Measurements from ENCODE around the gene NLE1.
A peak's percentile ranks its signal among the peaks of the same experiment; 100 is the strongest.

Gene NLE1

DNA sequence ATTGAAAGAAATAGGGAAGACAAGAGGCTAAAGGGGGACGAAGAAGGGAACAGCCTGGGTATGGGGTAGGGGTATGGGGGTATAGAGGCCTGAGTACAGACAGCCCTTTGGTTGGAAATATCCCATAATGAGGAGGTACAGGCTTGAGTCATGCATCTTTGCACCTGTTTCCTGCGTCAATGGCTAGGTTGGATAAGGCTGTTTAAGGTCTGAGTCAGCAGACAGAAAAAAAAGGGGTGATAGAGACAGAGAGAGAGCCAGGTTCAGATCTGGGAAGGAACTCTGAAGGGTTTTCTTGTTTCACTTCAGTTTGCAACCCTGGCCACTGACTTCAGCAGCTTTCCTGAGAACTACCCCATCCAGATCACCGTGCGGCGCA is 12.1 kb downstream of the NLE1 start:
- DNase-seq (ENCODE audit: low read depth) = no peak
- TF ChIP-seq, protein P1, sequence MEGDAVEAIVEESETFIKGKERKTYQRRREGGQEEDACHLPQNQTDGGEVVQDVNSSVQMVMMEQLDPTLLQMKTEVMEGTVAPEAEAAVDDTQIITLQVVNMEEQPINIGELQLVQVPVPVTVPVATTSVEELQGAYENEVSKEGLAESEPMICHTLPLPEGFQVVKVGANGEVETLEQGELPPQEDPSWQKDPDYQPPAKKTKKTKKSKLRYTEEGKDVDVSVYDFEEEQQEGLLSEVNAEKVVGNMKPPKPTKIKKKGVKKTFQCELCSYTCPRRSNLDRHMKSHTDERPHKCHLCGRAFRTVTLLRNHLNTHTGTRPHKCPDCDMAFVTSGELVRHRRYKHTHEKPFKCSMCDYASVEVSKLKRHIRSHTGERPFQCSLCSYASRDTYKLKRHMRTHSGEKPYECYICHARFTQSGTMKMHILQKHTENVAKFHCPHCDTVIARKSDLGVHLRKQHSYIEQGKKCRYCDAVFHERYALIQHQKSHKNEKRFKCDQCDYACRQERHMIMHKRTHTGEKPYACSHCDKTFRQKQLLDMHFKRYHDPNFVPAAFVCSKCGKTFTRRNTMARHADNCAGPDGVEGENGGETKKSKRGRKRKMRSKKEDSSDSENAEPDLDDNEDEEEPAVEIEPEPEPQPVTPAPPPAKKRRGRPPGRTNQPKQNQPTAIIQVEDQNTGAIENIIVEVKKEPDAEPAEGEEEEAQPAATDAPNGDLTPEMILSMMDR (IDR thresholded peaks at IDR 0.05; ENCODE audit: control insufficient read depth, extremely low read depth, insufficient read depth) = no peak

DNA sequence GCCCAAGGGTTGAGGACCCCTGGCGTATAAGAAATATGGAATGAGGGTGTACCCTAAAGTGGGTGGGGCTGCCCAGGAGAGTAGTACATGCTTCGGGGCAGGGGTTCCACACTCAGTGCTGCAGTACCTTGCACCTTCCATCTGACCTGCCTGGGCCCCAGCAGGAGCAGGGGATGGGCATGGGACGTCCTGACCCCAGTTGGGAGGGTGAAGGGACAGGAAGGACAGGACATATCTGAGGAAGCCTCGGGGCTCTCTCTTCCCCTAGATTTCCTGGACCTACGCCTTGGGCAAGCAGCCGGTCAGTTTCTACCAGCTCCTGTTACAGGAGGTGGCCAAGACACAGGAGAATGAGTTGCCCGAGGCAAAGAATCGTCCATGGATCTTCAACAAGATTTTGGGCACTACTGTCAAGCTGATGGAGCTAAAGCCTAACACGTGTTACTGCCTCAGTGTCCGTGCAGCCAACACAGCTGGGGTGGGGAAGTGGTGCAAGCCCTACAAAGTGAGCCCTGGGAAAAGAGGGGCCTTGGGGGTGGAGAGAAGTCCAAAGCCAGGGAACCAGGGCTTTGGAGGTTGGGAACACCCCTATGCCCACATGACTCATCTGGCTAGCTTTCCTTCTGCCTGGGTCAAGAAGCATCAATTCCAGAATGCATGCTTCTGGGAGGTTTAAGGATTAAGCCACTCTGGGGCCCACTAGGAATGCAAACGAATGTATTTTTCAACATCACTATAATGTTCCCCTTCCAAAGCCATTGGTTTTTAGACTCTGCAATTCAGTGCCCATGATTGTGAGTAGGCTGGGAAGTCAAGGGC is 12.7 kb downstream of the NLE1 start:
- DNase-seq (ENCODE audit: low read depth) = no peak
- H3K4me3 ChIP-seq (ENCODE audit: low read depth, low read length) = no peak overlapping the region
- TF ChIP-seq, protein P1 (IDR thresholded peaks at IDR 0.05; ENCODE audit: control insufficient read depth, extremely low read depth, insufficient read depth) = no peak

More for the DNA sequence above, 12.1 kb downstream of the NLE1 start:
- H3K4me3 ChIP-seq (ENCODE audit: low read depth, low read length) = no peak overlapping the region

DNA sequence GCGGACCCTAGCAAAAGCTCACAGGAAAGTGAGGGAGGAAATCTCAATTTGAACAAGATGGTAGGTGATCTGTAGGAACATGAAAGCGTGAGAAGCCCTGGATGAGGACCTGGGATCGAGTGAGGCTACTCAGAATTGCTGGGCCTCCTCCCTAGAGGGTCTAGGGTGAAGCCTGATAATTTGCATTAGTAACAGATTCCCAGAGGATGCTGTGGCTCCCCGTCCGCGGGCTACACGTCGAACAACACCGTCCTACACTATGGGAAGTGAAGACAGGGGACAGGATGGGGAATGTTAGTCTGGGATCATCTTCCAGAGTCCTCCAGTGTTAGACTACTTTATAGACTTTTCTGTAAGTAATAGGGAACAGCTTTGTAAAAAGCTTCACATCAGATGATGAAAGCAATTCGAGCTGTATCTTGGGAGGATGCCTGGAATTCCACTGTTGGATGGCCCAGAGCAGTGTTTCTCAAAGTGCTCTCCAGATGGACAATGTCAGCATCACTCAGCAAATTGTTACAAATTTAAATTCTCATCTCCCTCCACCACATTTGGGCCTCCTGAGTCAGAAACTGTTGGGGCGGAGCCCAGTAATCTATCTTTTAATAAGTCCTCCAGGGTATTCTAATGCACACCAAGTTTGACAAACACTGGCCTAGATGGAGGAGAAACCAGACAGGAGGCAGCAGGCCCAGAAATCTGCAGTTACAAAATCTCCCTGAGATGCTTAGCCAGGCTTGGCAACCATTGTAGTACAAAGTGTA is 14.2 kb downstream of the NLE1 start:
- TF ChIP-seq, protein P1 (IDR thresholded peaks at IDR 0.05; ENCODE audit: control insufficient read depth, extremely low read depth, insufficient read depth) = no peak
- no peak overlapping the region for H3K4me3 ChIP-seq (ENCODE audit: low read depth, low read length)
- no peak for DNase-seq (ENCODE audit: low read depth)

DNA sequence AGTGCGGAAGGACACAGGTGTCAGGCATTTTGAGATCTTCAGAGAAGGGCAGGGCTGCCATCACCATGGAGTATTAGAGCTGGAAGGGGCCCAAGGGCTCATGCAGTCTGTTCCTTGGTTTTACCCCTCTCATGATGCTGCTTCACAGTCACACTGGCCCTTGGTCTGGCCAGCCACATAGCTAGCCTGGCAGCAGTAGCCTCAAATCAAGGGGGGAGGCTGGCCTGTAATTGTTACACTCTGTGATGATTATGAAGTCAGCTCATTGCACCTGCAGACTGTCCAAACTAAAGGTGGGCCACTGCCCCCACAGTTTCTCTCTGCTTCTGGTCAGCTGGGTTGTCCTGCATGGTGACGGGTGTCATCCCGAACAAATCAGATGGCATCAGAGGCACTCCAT is 20.8 kb downstream of the NLE1 start, which contains the start of gene FNDC8:
TSS of gene FNDC8 (plus strand) at position 301 of the 400 bp plus-strand sequence. CDS start at position 380, 79 bp downstream.
- no peak within 1 kb of the TSS for H3K4me3 ChIP-seq (ENCODE audit: low read depth, low read length)
- TF ChIP-seq, protein P1 (IDR thresholded peaks at IDR 0.05; ENCODE audit: control insufficient read depth, extremely low read depth, insufficient read depth) = no peak
- DNase-seq (ENCODE audit: low read depth) = no peak

DNA sequence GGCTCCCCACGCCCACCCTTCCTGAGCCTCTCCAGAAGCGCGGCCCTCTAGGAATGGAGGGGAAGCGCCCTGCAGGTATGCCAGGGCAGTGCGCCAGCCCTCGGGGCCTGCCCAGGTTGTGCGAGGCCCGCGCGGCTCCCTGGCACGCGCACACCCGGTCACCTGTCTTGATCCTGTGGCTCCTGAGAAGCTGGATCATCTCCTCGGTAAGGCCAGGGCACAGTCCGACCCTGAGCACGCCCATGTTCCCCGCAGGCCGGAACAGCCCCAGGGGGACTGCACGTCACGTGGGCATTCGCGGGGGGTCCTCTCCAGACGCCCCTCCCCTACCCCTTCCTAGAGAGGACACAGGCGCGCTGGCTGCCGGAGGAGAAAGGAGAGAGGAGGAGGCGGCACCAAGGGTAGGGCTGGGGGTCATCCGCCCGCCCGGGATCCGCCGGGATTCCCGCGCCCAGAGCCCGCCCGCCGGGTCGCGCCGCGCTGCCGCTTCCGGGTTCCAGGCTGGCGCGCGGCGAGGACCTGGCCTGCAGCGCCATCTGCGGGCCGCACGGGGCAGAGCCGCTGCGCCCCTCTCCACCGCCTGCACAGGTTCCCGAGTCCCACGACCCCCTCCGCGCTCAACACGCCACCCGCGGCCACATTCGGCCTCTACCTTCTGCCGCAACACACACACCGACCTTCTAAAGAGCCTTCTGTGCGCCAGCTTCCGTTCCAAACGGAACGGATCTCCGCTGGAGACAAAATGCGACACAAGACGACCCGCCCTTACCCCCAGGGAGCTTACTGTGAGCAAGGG is 22.5 kb downstream of the NLE1 start, which contains the start of gene RAD51D:
TSS of gene RAD51D (minus strand) at position 491 of the 796 bp plus-strand sequence. CDS start at position 244, 247 bp downstream.
- H3K4me3 ChIP-seq (ENCODE audit: low read depth, low read length) = peak within 1 kb of the TSS; percentile 69
- TF ChIP-seq, protein P1 (IDR thresholded peaks at IDR 0.05; ENCODE audit: control insufficient read depth, extremely low read depth, insufficient read depth) = peak; percentile 96
- DNase-seq (ENCODE audit: low read depth) = peak; percentile 10

DNA sequence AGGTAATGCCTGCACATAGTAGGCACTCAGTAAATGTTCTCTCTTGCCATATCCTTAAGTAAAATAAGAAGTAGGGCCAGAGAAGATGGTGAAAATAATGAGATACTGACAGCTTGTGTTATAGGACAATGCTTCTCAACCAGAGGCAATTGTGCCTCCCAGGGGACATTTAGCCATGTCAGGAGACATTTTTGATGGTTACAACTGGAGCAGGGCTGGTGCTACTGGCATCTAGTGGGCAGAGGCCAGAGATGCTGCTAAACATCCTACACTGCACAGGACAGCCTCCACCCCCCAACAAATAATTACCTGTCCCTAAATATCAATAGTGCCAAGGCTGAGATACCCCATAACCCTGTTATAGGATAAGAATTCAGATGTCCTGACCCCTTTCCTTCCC is 24.1 kb downstream of the NLE1 start:
- H3K4me3 ChIP-seq (ENCODE audit: low read depth, low read length) = no peak overlapping the region
- no peak for DNase-seq (ENCODE audit: low read depth)
- TF ChIP-seq, protein P1 (IDR thresholded peaks at IDR 0.05; ENCODE audit: control insufficient read depth, extremely low read depth, insufficient read depth) = peak; percentile 44
